GM12874 (cell line): ENCODE measurements around the gene TRIML2.

Experiments
- CTCF ChIP-seq: IDR thresholded peaks from 2 replicates; pipeline ENCODE4 v1.5.1; 2011; ENCODE audit warnings: low read depth, mild to moderate bottlenecking, control low read depth, low read length, moderate library complexity; ENCODE audit not compliant: insufficient read depth

The TRIML2 gene

GRCh38 chr4:188106454-188106853, 2.9 kb downstream of the TRIML2 start:
- TF ChIP-seq CTCF: no peak

GRCh38 chr4:188092824-188093223, 16.6 kb downstream of the TRIML2 start:
- TF ChIP-seq CTCF: no peak

GRCh38 chr4:188086858-188087257, 22.5 kb downstream of the TRIML2 start:
- TF ChIP-seq CTCF: no peak

GRCh38 chr4:188082796-188083195, 26.6 kb downstream of the TRIML2 start:
- TF ChIP-seq CTCF: no peak

- TF ChIP-seq CTCF: no peak
These were observed 31.3 kb downstream of the TRIML2 start for GRCh38 chr4:188078116-188078515.

- TF ChIP-seq CTCF: no peak
These were observed 33.2 kb downstream of the TRIML2 start for GRCh38 chr4:188076169-188076568.

- no peak for TF ChIP-seq CTCF
These were observed 48.3 kb downstream of the TRIML2 start for GRCh38 chr4:188061083-188061482.

- TF ChIP-seq CTCF: no peak
These were observed 56.1 kb downstream of the TRIML2 start for GRCh38 chr4:188053302-188053701.
